SK-N-SH (cell line): ENCODE results near the gene FNDC1. TPM values are rescaled to one million over a fixed set of nuclear protein-coding genes. Genes with fewer than 3 reads are reported as not detected.
A peak's percentile ranks its signal among the peaks of the same experiment; 100 is the strongest.

Source experiments
- CTCF ChIA-PET: fragments of 300-600, 350-600 bp; formaldehyde crosslinking; extraction: SDS; loops from one replicate; lab custom pipeline; 2021; lab: Yijun Ruan, JAX
- POLR2A ChIA-PET: fragments of 350-600 bp; sonication (Branson Sonifier 250); formaldehyde crosslinking; extraction: SDS; loops from one replicate; lab custom pipeline; 2020; ENCODE audit warnings: antibody characterized with exemption, inconsistent platforms; lab: Yijun Ruan, JAX
- DNase-seq: peaks from one replicate; pipeline ENCODE4 v3.0.0; 2012
- H2AFZ ChIP-seq: fragments of 200-600 bp; sonication (generic); 2 replicates; pipeline ENCODE4 v1.8.1; 2016; ENCODE audit warnings: antibody characterized with exemption, mild to moderate bottlenecking, low read depth
- H3F3A ChIP-seq: fragments of 200-600 bp; sonication (generic); replicated peaks from 2 replicates; pipeline ENCODE3; 2016; ENCODE audit warnings: antibody characterized with exemption, mild to moderate bottlenecking; ENCODE audit not compliant: insufficient read depth
- H3K27ac ChIP-seq, 2 experiments: fragments of 200-500 bp in 1 of 2; fragments of 200-600 bp in 1 of 2; sonication (Bioruptor generic) in 1 of 2; sonication (generic), shearing (Covaris generic) in 1 of 2; 2 replicates each; pipeline versions ENCODE4 v1.5.1 to v1.6.1; 2014 to 2016; ENCODE audit warnings: low read depth in 2 of 2, inconsistent platforms in 1 of 2, low read length in 1 of 2, mild to moderate bottlenecking in 1 of 2, mixed read lengths in 1 of 2
- H3K27me3 ChIP-seq: fragments of 200-600 bp; sonication (generic), shearing (Covaris generic); 2 replicates; pipeline ENCODE4 v1.6.1; 2016; ENCODE audit warnings: mixed run types; ENCODE audit not compliant: insufficient read depth
- H3K36me3 ChIP-seq, 2 experiments: fragments of 200-500 bp in 1 of 2; fragments of 200-600 bp in 1 of 2; sonication (Bioruptor generic) in 1 of 2; sonication (generic) in 1 of 2; replicated peaks in 1 of 2; 2 replicates each; pipeline versions ENCODE3 to v1.5.1; 2014 to 2016; ENCODE audit warnings: low read length in 1 of 2, mild to moderate bottlenecking in 1 of 2; ENCODE audit not compliant: insufficient read depth in 2 of 2, control insufficient read depth in 1 of 2
- H3K4me1 ChIP-seq, 2 experiments: fragments of 200-500 bp in 1 of 2; fragments of 200-600 bp in 1 of 2; sonication (Bioruptor generic) in 1 of 2; sonication (generic), shearing (Covaris generic) in 1 of 2; 2 replicates each; pipeline versions ENCODE4 v1.5.1 to v1.6.1; 2014 to 2016; ENCODE audit warnings: low read depth in 1 of 2, low read length in 1 of 2, mixed run types in 1 of 2; ENCODE audit not compliant: insufficient read depth in 2 of 2, control insufficient read depth in 1 of 2
- H3K4me2 ChIP-seq: fragments of 200-600 bp; sonication (generic), shearing (Covaris generic); 2 replicates; pipeline ENCODE4 v1.6.1; 2017; ENCODE audit warnings: mixed run types
- H3K4me3 ChIP-seq, 2 experiments: fragments of 200-500 bp in 1 of 2; fragments of 200-600 bp in 1 of 2; sonication (Bioruptor generic) in 1 of 2; sonication (generic), shearing (Covaris generic) in 1 of 2; 2 replicates each; pipeline versions ENCODE4 v1.5.1 to v1.8.1; 2014 to 2016; ENCODE audit warnings: low read depth in 2 of 2, inconsistent platforms in 1 of 2, low read length in 1 of 2, mild to moderate bottlenecking in 1 of 2, mixed read lengths in 1 of 2, moderate library complexity in 1 of 2
- H3K79me2 ChIP-seq: fragments of 200-600 bp; sonication (generic); 2 replicates; pipeline ENCODE4 v1.8.1; 2017; ENCODE audit warnings: mild to moderate bottlenecking; ENCODE audit not compliant: insufficient read depth
- H3K9ac ChIP-seq: fragments of 200-600 bp; sonication (generic); 2 replicates; pipeline ENCODE4 v1.6.1; 2017; ENCODE audit warnings: mixed run types
- H3K9me2 ChIP-seq: fragments of 200-600 bp; sonication (generic); 2 replicates; pipeline ENCODE4 v1.6.1; 2017; ENCODE audit warnings: mixed run types
- H3K9me3 ChIP-seq: fragments of 200-600 bp; sonication (generic); 2 replicates; pipeline ENCODE4 v1.6.1; 2017; ENCODE audit warnings: mixed run types, mild to moderate bottlenecking, moderate library complexity
- H4K20me1 ChIP-seq: fragments of 200-600 bp; sonication (generic); 2 replicates; pipeline ENCODE4 v1.6.1; 2017; ENCODE audit warnings: mild to moderate bottlenecking, mixed run types; ENCODE audit not compliant: insufficient read depth
- CTCF ChIP-seq: fragments of 200-600 bp; sonication (generic); IDR thresholded peaks from 2 replicates; pipeline ENCODE4 v1.6.1; 2017; ENCODE audit warnings: antibody characterized with exemption, mild to moderate bottlenecking, moderate library complexity
- ELF1 ChIP-seq: IDR thresholded peaks from 2 replicates; pipeline ENCODE4 v1.4.0; 2012
- EP300 ChIP-seq, 2 experiments: IDR thresholded peaks; 2 replicates each; pipeline versions ENCODE4 v1.4.0 to v1.6.1; 2012; ENCODE audit warnings: borderline replicate concordance in 1 of 2, low read depth in 1 of 2, low read length in 1 of 2
- EZH2phosphoT487 ChIP-seq: fragments of 200-600 bp; sonication (generic); IDR thresholded peaks from 2 replicates; pipeline ENCODE4 v1.6.1; 2017; ENCODE audit warnings: low read depth, mixed run types, mild to moderate bottlenecking, antibody characterized with exemption, moderate library complexity, borderline replicate concordance
- FOSL2 ChIP-seq: IDR thresholded peaks from 2 replicates; pipeline ENCODE4 v1.4.0; 2012; ENCODE audit warnings: low read depth, mild to moderate bottlenecking, moderate library complexity, borderline replicate concordance
- FOXM1 ChIP-seq: IDR thresholded peaks from 2 replicates; pipeline ENCODE4 v1.4.0; 2012; ENCODE audit warnings: low read depth, mild to moderate bottlenecking
- GATA2 ChIP-seq: sonication (generic); formaldehyde crosslinking; IDR thresholded peaks from 2 replicates; pipeline ENCODE4 v1.5.0; 2020; ENCODE audit warnings: mild to moderate bottlenecking, missing genetic modification reagents
- IRF3 ChIP-seq: fragments of 150-350 bp; IDR thresholded peaks from 2 replicates; pipeline ENCODE4 v1.6.1; 2016; ENCODE audit warnings: mild to moderate bottlenecking, low read depth, low read length
- MEF2A ChIP-seq: IDR thresholded peaks from 2 replicates; pipeline ENCODE4 v1.4.0; 2012; ENCODE audit warnings: low read depth, borderline replicate concordance
- REST ChIP-seq: IDR thresholded peaks from 2 replicates; pipeline ENCODE4 v1.6.1; 2012; ENCODE audit warnings: mild to moderate bottlenecking, low read depth, low read length, moderate library complexity
- RFX5 ChIP-seq: IDR thresholded peaks from 2 replicates; pipeline ENCODE4 v1.6.1; 2012; ENCODE audit warnings: mild to moderate bottlenecking, improper control_type of control experiment, low read length
- TCF12 ChIP-seq: IDR thresholded peaks from 2 replicates; pipeline ENCODE4 v1.4.0; 2012
- USF1 ChIP-seq: IDR thresholded peaks from 2 replicates; pipeline ENCODE4 v1.4.0; 2012; ENCODE audit warnings: low read depth, borderline replicate concordance
- YY1 ChIP-seq: IDR thresholded peaks from 2 replicates; pipeline ENCODE4 v1.4.0; 2012; ENCODE audit warnings: low read depth, mild to moderate bottlenecking
- ZBTB33 ChIP-seq: IDR thresholded peaks from 2 replicates; pipeline ENCODE4 v1.4.0; 2012; ENCODE audit warnings: low read depth, borderline replicate concordance
- WGBS: methylation state at CpG from one replicate; pipeline ENCODE4 v1.1.6; 2017; ENCODE audit warnings: low lambda C conversion rate; 5-methylcytosine and 5-hydroxymethylcytosine counted together
- polyA plus RNA-seq, 3 experiments: library from polyadenylated mRNA; depleted of rRNA; stranded (reverse); fragments of >200 nt; gene quantifications; 2 replicates each; pipeline ENCODE4 v1.2.3, GENCODE V29; 2012

Gene FNDC1
- polyA plus RNA-seq, 1 of the 3 experiments (the other 2 are of a cell fraction) = not detected

- no peak for DNase-seq
- CTCF ChIA-PET = interaction anchor here (1.1 to 1.4 kb wide), 2 partner anchors 14 to 196 kb away, joined by 3 to 9 read pairs; no protein-coding TSS in a partner anchor
- H3K9me2 ChIP-seq = no peaks in the 10 kb centered on the region
- POLR2A ChIA-PET = no interaction called here
- no peaks in the 10 kb centered on the region for H3K36me3 ChIP-seq
- no peaks in the 10 kb centered on the region for H3K4me1 ChIP-seq
- H3K9me3 ChIP-seq = no peaks in the 10 kb centered on the region
- H3K4me3 ChIP-seq = no peak overlapping the region
- no peak overlapping the region for H2AFZ ChIP-seq
- TF ChIP-seq EZH2phosphoT487 = no peak
- peak; percentile 89 for TF ChIP-seq REST
- TF ChIP-seq ELF1 = no peak
- no peaks in the 10 kb centered on the region for H3K27me3 ChIP-seq
- no peak overlapping the region for H3K4me2 ChIP-seq
- H3F3A ChIP-seq = no peaks in the 10 kb centered on the region
- no peak overlapping the region for H3K9ac ChIP-seq
- H3K27ac ChIP-seq = no peak overlapping the region
- H4K20me1 ChIP-seq = no peaks in the 10 kb centered on the region
- no peaks in the 10 kb centered on the region for H3K79me2 ChIP-seq
- 54% methylated on average over 4 of the region's 4 CpGs for whole genome bisulfite sequencing
Observed at GRCh38 chr6:159267165-159267564, 98.0 kb downstream of the FNDC1 start.

- no peaks in the 10 kb centered on the region for H3F3A ChIP-seq
- DNase-seq = no peak
- CTCF ChIA-PET = interaction anchor here (1.0 kb wide), 1 partner anchor 16 kb away, joined by 8 read pairs; no protein-coding TSS in a partner anchor
- 35% methylated on average over 1 of the region's 1 CpG for WGBS
- no peaks in the 10 kb centered on the region for H3K27me3 ChIP-seq
- H4K20me1 ChIP-seq = no peaks in the 10 kb centered on the region
- POLR2A ChIA-PET = no interaction called here
- H3K36me3 ChIP-seq = no peaks in the 10 kb centered on the region
- H3K4me2 ChIP-seq = no peak overlapping the region
- H3K4me3 ChIP-seq = no peak overlapping the region
- H3K9me3 ChIP-seq = no peaks in the 10 kb centered on the region
- no peaks in the 10 kb centered on the region for H3K4me1 ChIP-seq
- no peak overlapping the region for H3K9ac ChIP-seq
- no peaks in the 10 kb centered on the region for H3K79me2 ChIP-seq
- no peak overlapping the region for H3K27ac ChIP-seq
- no peak overlapping the region for H2AFZ ChIP-seq
- H3K9me2 ChIP-seq = no peaks in the 10 kb centered on the region
- no peak for TF ChIP-seq RFX5
- TF ChIP-seq USF1 = no peak
- TF ChIP-seq TCF12 = no peak
- TF ChIP-seq MEF2A = no peak
- TF ChIP-seq EP300 (IDR thresholded peaks at IDR 0.05; ENCODE audit: borderline replicate concordance in 1 of 2, low read depth in 1 of 2, low read length in 1 of 2) = no peak
- TF ChIP-seq CTCF = no peak
- no peak for TF ChIP-seq YY1
- TF ChIP-seq FOXM1 = no peak
- no peak for TF ChIP-seq IRF3
- no peak for TF ChIP-seq ELF1
- no peak for TF ChIP-seq FOSL2
- TF ChIP-seq GATA2 = no peak
- no peak for TF ChIP-seq ZBTB33
Observed at GRCh38 chr6:159268511-159268910, 99.3 kb downstream of the FNDC1 start.
